ENCODE results near the gene BHLHE41.
A peak's percentile ranks its signal among the peaks of the same experiment; 100 is the strongest.

The BHLHE41 gene

DNA sequence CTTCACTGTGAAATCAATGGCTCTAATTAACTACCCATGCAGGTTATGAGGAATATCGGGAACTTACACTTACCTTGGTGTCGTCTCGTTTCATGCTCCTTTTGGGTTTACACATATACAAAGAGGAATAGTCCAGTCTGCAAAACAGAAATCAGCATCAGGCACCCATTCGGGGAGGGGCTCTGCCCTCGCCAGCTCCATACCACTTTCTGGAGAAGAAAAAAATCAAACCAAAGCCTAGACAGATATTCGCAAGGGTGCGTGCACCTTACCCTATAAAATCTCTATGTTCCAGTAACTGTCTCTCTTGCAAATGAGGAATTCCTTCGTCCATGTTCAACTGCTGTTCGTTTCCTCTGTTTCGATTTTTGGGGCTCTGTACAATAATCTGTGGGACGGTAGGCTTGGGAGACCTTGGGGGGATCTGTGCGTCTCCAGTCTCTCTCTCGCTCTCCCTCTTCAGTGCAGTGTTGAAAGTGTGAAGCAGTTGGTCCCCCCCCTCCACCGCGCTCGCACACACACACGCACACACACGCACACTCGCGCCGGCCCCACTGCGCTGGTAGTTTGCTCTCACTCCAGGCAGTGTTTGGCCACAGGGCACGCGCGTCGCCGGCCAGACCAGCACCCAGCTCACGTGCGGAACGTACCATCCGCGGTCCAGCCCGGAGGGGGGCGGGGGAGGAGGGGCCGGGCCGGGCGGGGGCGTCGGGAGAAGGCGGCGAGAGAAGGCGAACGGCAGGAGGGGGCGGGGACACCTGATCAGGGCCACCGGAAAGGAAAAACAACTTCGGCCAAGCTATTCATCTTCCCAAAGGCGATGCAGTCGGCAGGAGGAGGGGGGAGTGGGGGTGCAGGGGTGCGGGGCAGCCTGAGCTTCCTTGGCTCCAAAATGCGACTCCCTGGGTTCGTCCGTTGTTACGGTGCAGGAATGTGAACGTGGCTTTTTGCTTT, at the start of gene BHLHE41:
Gene BHLHE41, minus strand, starts transcription at position 592 of the 954 bp plus-strand sequence. Its CDS starts 258 bp downstream, at position 334.
- Mint-ChIP-seq H3K27me3 (peaks cover 57% of the 10 kb centered on the region), H3K4me3 (peak within 1 kb of the TSS; percentile 83), H3K36me3 (no peaks in the 10 kb centered on the region), H3K4me1 (ENCODE audit: low read depth) (peaks cover 31% of the 10 kb centered on the region), H3K27ac (no peak within 1 kb of the TSS), H3K9me3 (ENCODE audit: low read depth) (no peaks in the 10 kb centered on the region)

GRCh38 chr12:26172946-26173552, 48.2 kb upstream of the BHLHE41 start:
- Mint-ChIP-seq H3K4me3 (no peak overlapping the region), H3K36me3 (no peaks in the 10 kb centered on the region), H3K9me3 (ENCODE audit: low read depth) (no peaks in the 10 kb centered on the region), H3K4me1 (ENCODE audit: low read depth) (no peaks in the 10 kb centered on the region), H3K27me3 (peaks cover 6% of the 10 kb centered on the region), H3K27ac (no peak overlapping the region)

GRCh38 chr12:26172539-26172938, 47.7 kb upstream of the BHLHE41 start:
- Mint-ChIP-seq H3K36me3 (no peaks in the 10 kb centered on the region), H3K4me1 (ENCODE audit: low read depth) (no peaks in the 10 kb centered on the region), H3K9me3 (ENCODE audit: low read depth) (no peaks in the 10 kb centered on the region), H3K4me3 (no peak overlapping the region), H3K27me3 (peaks cover 6% of the 10 kb centered on the region), H3K27ac (no peak overlapping the region)

GRCh38 chr12:26172013-26172412, 47.2 kb upstream of the BHLHE41 start:
- no peaks in the 10 kb centered on the region for H3K4me1 Mint-ChIP-seq (ENCODE audit: low read depth)

GRCh38 chr12:26164118-26164517, 39.3 kb upstream of the BHLHE41 start:
- Mint-ChIP-seq H3K4me3 (no peak overlapping the region), H3K27me3 (peaks cover 13% of the 10 kb centered on the region), H3K9me3 (ENCODE audit: low read depth) (no peaks in the 10 kb centered on the region), H3K4me1 (ENCODE audit: low read depth) (no peaks in the 10 kb centered on the region), H3K36me3 (no peaks in the 10 kb centered on the region), H3K27ac (no peak overlapping the region)

More at GRCh38 chr12:26172013-26172412, 47.2 kb upstream of the BHLHE41 start:
- H3K36me3 Mint-ChIP-seq = no peaks in the 10 kb centered on the region
- H3K27ac Mint-ChIP-seq = no peak overlapping the region
- H3K27me3 Mint-ChIP-seq = peaks cover 6% of the 10 kb centered on the region
- H3K9me3 Mint-ChIP-seq (ENCODE audit: low read depth) = no peaks in the 10 kb centered on the region
- H3K4me3 Mint-ChIP-seq = no peak overlapping the region

GRCh38 chr12:26162905-26163304, 38.1 kb upstream of the BHLHE41 start:
- Mint-ChIP-seq H3K4me1 (ENCODE audit: low read depth) (no peaks in the 10 kb centered on the region), H3K27ac (no peak overlapping the region), H3K27me3 (peaks cover 17% of the 10 kb centered on the region), H3K4me3 (no peak overlapping the region), H3K9me3 (ENCODE audit: low read depth) (no peaks in the 10 kb centered on the region), H3K36me3 (no peaks in the 10 kb centered on the region)

GRCh38 chr12:26162174-26162573, 37.3 kb upstream of the BHLHE41 start:
- H3K36me3 Mint-ChIP-seq = no peaks in the 10 kb centered on the region
- H3K4me3 Mint-ChIP-seq = no peak overlapping the region
- H3K4me1 Mint-ChIP-seq (ENCODE audit: low read depth) = no peaks in the 10 kb centered on the region
- H3K27ac Mint-ChIP-seq = no peak overlapping the region
- H3K27me3 Mint-ChIP-seq = peaks cover 17% of the 10 kb centered on the region
- no peaks in the 10 kb centered on the region for H3K9me3 Mint-ChIP-seq (ENCODE audit: low read depth)

- H3K36me3 Mint-ChIP-seq = no peaks in the 10 kb centered on the region
- no peak overlapping the region for H3K27ac Mint-ChIP-seq
- H3K4me1 Mint-ChIP-seq (ENCODE audit: low read depth) = no peaks in the 10 kb centered on the region
- peaks cover 12% of the 10 kb centered on the region for H3K27me3 Mint-ChIP-seq
- H3K4me3 Mint-ChIP-seq = no peak overlapping the region
- no peaks in the 10 kb centered on the region for H3K9me3 Mint-ChIP-seq (ENCODE audit: low read depth)
These were observed 33.4 kb upstream of the BHLHE41 start for GRCh38 chr12:26158078-26158764.

- Mint-ChIP-seq H3K27me3 (peaks cover 14% of the 10 kb centered on the region), H3K4me1 (ENCODE audit: low read depth) (no peaks in the 10 kb centered on the region), H3K9me3 (ENCODE audit: low read depth) (no peaks in the 10 kb centered on the region), H3K36me3 (no peaks in the 10 kb centered on the region), H3K4me3 (no peak overlapping the region), H3K27ac (no peak overlapping the region)
These were observed 32.2 kb upstream of the BHLHE41 start for GRCh38 chr12:26157001-26157400.

DNA sequence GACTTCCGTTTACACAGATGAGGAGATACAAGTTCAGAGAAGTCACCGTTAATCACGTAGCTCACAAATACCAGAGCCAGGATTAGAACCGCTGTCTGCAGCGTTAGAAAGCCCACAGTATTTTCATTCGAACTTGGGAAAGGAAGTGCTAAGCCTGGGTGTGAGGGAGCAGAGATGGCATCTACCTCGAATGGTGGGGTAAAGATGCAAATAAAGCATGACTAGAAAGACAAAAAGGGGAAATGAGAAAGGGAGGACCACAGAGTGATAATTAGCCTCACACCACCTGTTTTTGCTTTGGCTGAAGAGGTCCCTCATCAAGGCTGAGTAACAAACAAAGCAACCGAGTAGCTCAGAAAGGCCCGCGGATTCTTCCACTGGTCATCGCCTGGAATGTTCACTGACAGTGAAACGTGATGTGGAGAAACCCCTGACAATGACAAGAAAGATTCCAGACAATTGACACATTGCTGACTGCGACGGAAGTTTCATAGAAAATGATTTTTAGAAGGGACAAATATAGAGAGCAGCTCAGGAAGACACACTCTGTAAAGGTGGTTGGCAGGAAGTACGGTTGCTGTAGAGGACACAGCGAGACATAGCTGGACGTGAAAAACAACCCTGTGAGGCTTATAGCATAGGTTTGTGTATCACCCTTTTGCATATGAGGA, 31.5 kb upstream of the BHLHE41 start:
- Mint-ChIP-seq H3K4me3 (no peak overlapping the region), H3K36me3 (no peaks in the 10 kb centered on the region), H3K27me3 (peaks cover 14% of the 10 kb centered on the region), H3K27ac (no peak overlapping the region), H3K9me3 (ENCODE audit: low read depth) (no peaks in the 10 kb centered on the region), H3K4me1 (ENCODE audit: low read depth) (no peaks in the 10 kb centered on the region)

GRCh38 chr12:26153421-26154154, 28.8 kb upstream of the BHLHE41 start:
- Mint-ChIP-seq H3K4me1 (ENCODE audit: low read depth) (no peaks in the 10 kb centered on the region), H3K4me3 (no peak overlapping the region), H3K9me3 (ENCODE audit: low read depth) (no peaks in the 10 kb centered on the region), H3K27me3 (peaks cover 9% of the 10 kb centered on the region), H3K27ac (no peak overlapping the region), H3K36me3 (no peaks in the 10 kb centered on the region)

GRCh38 chr12:26152507-26153102, 27.8 kb upstream of the BHLHE41 start:
- Mint-ChIP-seq H3K27ac (no peak overlapping the region), H3K4me1 (ENCODE audit: low read depth) (no peaks in the 10 kb centered on the region), H3K27me3 (peaks cover 8% of the 10 kb centered on the region), H3K9me3 (ENCODE audit: low read depth) (no peaks in the 10 kb centered on the region), H3K4me3 (no peak overlapping the region), H3K36me3 (no peaks in the 10 kb centered on the region)

GRCh38 chr12:26150736-26151450, 26.1 kb upstream of the BHLHE41 start:
- Mint-ChIP-seq H3K4me1 (ENCODE audit: low read depth) (no peaks in the 10 kb centered on the region), H3K36me3 (no peaks in the 10 kb centered on the region), H3K27ac (no peak overlapping the region), H3K9me3 (ENCODE audit: low read depth) (no peaks in the 10 kb centered on the region), H3K4me3 (no peak overlapping the region), H3K27me3 (peaks cover 8% of the 10 kb centered on the region)
